ENCODE results near the gene TSSK6.
"Not testable (repeated sequence)": the region's sequence is repeated elsewhere in the genome, so short reads cannot be mapped to it uniquely, and the experiment has no call there.

TSSK6 gene

DNA sequence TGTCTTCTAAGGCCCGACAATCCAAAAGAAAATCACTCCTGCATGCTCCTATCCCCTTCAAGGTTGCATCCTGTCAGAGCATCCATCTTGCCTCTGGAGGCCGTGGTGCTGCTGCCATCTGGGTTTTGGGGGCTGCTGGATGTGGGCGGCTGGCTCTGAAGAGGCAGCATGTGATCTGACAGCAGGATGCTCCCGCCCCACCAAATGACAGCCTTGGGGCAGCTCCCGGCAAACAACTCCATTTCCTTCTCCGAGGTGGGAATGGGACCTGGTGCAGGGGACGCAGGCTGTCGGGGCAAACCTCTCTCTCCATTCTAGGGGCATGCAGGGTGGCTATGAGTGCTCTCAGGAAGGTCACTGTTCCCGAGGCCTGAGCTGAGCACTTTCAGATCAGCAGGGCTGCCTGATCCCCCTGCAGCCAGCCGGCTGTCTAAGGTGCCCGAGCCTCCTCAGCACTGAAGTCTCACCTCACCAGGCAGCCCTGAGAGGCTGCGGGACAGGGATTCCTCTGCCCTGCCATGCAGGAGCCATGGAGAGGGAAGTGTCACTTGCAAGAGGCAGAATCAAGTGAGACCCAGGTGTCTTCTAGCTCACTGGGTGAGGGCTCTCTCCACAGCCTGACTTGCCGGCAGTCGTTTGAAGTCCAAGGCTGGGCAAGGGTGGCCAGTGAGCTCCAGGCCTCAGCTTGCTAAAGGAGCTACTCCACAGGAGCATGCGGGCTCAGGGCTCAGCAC is 28.8 kb downstream of the TSSK6 start:
- DNase-seq, result peak; percentile 42

DNA sequence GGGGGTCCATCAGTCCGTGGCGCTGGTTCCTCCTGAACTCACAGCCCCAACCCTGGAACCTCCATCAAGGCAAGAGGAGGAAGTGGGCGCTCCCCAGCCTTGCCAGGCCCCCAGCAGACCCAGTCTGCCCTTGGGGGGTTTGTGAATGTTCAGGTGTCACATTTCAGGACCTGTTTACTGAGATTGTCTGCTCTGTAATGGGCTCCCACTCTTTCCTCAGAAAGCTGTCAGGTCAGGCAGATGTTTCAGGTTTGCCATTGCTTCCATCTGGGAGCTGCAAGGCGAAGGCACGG is 29.4 kb downstream of the TSSK6 start:
- no peak for DNase-seq

DNA sequence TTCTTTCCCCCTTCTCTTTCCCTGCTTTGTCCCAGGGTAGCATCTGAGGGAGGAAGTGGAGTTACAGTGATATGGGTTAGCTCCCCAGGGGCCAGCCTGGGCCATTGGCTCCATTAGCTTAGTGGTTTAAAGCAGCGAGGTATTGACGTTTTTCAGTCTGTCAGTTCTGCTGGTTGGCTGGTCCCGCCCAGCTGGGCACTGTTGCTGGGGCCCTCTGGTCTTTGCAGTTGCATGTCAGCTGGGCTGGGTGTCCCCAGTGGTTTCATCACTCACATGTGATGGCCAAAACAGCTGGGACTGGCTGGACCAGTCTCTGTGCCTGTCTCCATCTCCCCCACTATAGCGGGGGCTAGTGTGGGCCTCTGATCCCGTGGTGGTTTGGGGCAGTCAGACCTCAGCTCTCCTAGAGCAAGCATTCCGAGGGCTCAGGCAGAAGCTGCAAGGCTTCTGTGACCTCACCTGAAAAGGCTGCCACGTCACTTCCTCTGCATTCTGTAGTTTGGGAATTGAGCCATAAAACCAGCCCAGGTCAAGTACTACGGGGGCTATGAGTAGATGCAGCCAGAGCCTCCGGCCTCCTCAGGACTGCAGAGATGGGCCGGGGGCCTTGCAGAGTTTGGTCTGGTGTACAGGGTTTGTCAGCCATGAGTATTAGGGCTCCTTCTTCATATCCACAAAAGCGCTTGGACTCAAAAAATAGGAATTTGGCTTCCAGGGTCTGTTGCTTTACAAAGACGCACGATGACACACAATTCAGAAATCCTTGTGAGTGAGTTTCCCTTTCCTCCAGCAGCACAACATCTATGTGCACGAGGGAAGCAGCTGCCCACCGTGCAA is 30.0 kb downstream of the TSSK6 start:
- DNase-seq, result no peak

DNA sequence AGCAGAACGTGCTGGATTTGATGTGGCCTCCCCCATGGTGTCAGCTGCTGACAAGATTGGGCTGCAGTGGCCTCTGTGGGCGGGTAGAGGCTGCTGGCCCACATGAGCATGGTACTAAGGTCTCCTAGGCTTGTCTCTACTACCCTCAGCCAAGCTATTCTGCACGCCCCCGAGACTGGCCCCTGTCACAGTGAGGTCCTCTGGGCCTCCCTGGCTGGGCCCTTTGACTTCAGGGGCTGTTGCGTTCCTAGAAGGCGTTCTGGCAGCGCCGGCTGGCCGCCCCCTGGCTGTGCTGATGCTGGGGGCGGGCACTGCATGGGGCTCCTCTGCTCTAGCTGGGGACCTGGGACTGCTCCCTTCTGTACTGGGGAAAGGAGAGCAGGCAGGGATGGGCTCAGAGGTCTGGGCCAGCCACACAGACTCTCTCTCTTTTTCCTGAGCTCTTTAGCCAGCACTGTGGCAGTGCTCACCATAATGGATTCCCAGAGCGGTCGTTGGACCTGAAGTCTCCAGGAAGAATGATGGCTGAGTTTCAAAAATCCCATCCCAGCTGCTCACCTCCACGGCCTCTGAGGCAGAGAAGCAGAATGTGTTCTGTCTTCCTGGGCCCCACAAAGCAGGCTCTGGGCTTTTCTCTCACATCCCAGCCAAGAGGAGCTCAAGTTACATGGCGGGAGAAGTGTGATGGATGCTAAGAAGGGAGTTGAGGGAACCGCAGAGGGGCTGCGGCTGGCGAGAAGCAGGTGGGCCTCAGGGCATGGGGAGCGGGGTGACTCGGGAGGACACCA is 32.3 kb downstream of the TSSK6 start:
- DNase-seq, result no peak

- no peak for DNase-seq
Observed at GRCh38 chr19:19480688-19481087, 34.7 kb downstream of the TSSK6 start.

GRCh38 chr19:19477705-19478383 is 37.5 kb downstream of the TSSK6 start:
- no peak for DNase-seq

DNA sequence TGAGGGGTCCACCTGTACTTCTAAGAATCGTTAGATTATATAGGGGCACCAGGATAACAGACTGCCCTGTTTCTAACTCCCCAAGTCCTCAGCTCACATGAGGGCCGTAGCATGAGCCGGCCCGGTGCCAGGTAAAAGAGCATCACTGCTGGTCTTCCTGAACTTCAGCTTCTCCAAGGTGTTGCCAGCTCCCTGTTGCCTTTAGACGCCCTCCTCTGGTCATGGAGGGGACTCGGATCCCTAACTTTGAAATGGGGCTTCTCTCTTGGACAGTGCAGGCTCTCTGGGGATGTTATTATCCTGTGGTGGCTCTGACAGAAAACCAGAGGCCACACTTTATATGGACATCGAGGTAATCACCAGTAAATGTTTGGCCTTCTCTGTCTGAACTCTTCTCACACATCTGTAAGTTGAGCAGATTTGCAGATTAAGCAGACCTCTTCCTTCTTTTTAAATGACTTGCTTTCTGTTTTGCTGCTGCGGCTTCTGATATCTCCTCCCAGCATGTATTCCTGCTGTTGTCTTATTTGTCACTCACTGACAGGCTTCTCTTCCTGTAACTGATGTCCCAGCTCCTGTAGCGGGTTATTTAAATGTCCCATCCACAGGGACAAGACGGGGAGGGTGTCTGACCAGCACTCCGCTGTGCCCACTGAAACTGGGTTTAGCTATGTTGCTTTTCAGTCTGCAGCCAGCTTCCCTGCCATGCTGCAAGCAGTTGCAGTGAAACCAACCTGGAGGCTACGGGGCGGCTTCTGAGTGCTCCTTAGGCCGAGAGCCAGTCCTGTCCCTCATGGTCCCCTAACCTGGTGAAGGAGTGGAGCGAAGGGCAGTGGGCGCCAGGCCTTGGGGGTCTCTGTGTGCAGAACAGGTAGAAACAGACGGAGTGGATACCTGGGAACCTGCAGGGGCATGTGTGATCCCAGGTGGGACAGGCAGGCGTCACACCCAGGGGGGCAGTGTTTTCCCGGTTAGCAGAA is 39.2 kb downstream of the TSSK6 start:
- no peak for DNase-seq

- DNase-seq, result no peak
Observed at GRCh38 chr19:19475015-19475765, 40.2 kb downstream of the TSSK6 start.

DNA sequence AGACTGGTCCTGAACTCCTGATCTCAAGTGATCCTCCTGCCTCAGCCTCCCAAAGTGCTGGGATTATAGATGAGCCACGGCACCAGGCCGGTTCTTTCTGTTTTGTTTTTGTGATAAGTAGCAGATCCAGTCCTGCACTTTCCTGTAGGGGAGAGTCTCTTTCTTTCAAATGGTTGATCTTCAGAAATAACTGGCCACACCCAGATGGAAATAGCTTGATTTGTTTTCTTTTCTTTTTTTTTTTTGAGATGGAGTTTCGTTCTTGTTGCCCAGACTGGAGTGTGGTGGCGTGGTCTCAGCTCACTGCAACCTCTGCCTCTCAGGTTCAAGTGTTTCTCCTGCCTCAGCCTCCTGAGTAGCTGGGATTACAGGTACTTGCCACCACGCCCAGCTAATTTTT is 43.2 kb downstream of the TSSK6 start:
- not testable (repeated sequence) for DNase-seq

- DNase-seq, result no peak
Observed at GRCh38 chr19:19471682-19472081, 43.7 kb downstream of the TSSK6 start.

GRCh38 chr19:19470579-19470978 is 44.8 kb downstream of the TSSK6 start:
- DNase-seq, result no peak

GRCh38 chr19:19468424-19469050 is 46.8 kb downstream of the TSSK6 start:
- no peak for DNase-seq

GRCh38 chr19:19466201-19466600 is 49.1 kb downstream of the TSSK6 start:
- DNase-seq, result no peak

GRCh38 chr19:19465436-19466070 is 49.8 kb downstream of the TSSK6 start:
- DNase-seq, result no peak

GRCh38 chr19:19464339-19465098 is 50.8 kb downstream of the TSSK6 start:
- no peak for DNase-seq

All from NCI-H1694 (cell line).